NCI-H1694 treated with DMSO at 0.1 percent for 48 hours (cell line): ENCODE data around the gene UBAP2.
"Not testable (repeated sequence)": the region's sequence is repeated elsewhere in the genome, so short reads cannot be mapped to it uniquely, and the experiment has no call there.

Experiments used
- DNase-seq: peaks from one replicate; lab custom pipeline; 2025; lab: John Stamatoyannopoulos, UW

The UBAP2 gene

GRCh38 chr9:33964086-33964768 lies 84.5 kb downstream of the UBAP2 start:
- DNase-seq, result no peak

DNA sequence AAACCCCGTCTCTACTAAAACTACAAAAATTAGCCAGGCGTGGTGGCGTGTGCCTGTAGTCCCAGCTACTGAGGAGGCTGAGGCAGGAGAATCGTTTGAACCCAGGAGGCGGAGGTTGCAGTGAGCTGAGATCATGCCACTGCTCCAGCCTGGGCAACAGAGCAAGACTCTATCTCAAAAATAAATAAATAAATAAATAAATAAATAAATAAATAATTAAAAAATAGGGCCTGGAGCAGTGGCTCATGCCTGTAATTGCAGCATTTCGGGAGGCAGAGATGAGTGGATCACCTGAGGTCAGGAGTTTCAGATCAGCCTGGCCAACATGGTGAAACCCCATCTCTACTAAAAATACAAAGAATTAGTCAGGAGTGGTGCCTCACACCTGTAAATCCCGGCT lies 86.2 kb downstream of the UBAP2 start:
- not testable (repeated sequence) for DNase-seq

GRCh38 chr9:33959725-33960124 lies 89.0 kb downstream of the UBAP2 start:
- no peak for DNase-seq

DNA sequence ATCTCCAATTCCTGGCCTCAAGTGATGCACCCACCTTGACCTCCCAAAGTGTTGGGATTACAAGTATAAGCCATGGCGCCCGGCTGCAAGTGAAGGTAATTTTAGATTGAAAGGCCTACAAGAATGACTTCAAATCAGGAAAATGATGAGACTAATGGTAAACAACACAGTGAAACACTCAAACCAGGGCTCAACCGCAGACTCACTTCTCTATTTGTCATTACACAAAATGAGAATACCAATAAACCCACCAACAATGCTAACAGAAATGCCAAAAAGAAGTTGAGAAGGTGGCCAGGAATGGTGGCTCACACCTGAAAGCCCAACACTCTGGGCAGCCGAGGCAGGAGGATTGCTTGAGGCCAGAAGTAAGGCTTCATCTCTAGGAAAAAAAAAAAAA lies 92.1 kb downstream of the UBAP2 start:
- no peak for DNase-seq

GRCh38 chr9:33952066-33952465 lies 96.6 kb downstream of the UBAP2 start:
- no peak for DNase-seq

DNA sequence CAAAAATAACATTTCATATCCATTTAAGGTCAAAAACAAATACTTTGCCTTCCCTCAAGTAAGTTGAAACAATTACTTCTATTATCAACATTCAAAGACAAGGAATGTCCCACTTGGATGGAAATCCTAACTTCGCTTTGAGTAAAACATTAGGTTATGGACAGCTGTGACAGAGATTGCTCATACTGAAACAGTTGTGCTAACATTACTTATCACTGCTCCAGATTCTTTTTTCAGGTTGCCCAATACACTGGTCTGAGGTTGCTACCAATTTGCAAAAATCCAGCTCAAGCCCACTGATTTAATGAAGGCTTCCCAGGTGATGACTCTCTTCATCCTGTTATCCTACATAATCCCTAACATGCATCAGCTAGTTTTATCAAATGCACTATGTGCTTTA lies 98.3 kb downstream of the UBAP2 start:
- no peak for DNase-seq

DNA sequence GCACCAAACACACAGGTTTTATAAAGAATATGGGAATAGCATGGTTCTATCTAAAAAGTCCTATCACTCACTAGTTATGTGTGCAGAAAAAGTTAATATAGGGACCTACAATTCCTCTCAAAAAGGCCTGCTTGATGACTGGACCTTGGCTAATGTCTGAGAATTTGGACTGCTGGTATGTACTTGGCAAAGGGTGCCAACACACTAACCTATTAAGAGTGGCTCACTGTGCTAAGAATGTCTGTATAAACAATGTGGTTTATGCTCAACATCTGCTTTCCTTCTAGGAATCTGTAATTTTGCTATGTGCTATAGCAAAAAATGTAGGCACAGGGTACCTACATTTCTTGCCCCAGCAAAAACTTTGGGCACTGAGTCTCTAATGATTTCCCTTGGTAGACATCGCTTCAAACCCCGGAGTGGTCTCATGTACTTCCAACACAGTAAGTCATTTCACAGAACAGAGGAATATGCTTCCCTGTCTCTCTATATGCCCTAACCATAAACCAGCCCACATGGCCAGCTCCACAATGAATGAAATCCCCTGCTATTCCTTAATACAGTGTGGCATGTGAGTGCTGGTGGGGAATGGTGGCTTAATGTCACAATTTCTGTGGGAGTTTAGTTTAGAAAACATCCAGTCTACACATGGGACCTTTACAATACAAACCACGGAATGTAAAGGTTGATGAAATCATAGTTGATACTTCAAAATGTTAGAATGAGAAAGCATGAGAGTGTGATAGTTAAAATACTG lies 101.7 kb downstream of the UBAP2 start:
- DNase-seq, result no peak

DNA sequence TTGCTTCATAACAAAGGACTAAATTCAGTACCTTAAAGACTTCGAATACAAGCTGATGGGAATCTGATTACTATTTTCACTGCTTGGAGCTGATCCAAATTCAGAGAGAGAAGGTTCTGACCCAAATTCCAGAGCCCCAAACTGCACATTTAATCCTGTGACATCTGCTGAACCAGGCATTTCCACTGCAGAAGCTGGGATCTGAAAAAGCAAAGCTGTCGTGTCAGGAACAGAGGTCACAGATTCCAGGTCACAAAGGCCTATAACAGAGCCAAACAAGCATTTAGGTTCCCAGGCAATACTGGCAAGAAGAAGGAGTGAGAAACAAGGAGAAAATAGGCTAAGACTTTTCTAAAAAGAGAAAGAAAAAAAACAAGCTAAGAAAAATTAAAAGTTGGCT lies 105.3 kb downstream of the UBAP2 start:
- DNase-seq, result no peak

- no peak for DNase-seq
These were observed 106.1 kb downstream of the UBAP2 start for GRCh38 chr9:33942471-33943083.

DNA sequence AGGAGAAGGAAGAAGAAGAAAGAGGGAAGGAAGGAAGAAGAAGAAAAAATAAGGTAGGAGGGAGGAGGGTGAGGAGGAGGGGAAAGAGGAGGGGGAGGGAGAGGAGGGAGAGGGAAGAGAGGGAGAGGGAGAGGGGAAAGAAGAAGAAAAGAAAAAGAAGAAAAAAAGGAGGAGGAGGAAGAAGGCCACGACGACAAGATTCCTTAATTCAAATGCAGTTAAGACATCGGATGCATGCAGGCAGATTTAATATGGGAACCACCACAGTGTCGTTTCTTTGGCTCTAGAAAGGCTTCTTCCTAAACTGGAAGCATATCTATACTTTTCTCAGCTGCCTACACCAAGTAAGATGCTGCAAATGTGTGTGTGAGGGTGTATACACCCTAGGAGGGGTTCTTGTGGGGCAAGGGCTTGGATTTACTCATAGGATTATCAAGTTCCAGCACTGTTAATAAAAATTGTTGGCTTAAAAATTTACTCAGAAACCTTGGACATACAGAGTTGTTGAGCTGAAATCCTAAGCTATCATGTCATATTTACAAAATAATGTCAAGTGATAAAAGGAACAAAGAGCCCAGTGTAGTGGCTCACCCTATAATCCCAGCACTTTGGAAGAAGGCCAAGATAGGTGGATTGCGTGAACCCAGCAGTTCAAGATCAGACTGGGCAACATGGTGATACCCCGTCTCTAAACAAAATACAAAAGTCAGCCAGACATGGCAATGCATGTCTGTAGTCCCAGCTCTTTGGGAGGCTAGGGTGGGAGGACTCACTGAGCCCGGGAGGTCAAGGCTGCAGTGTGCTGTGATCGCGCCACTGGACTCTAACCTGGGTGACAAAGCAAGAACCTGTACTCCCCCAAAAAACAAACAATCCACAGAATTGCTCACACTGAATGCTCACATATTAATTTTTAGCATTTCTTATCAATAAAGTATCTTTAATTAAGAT lies 108.5 kb downstream of the UBAP2 start:
- no peak for DNase-seq

DNA sequence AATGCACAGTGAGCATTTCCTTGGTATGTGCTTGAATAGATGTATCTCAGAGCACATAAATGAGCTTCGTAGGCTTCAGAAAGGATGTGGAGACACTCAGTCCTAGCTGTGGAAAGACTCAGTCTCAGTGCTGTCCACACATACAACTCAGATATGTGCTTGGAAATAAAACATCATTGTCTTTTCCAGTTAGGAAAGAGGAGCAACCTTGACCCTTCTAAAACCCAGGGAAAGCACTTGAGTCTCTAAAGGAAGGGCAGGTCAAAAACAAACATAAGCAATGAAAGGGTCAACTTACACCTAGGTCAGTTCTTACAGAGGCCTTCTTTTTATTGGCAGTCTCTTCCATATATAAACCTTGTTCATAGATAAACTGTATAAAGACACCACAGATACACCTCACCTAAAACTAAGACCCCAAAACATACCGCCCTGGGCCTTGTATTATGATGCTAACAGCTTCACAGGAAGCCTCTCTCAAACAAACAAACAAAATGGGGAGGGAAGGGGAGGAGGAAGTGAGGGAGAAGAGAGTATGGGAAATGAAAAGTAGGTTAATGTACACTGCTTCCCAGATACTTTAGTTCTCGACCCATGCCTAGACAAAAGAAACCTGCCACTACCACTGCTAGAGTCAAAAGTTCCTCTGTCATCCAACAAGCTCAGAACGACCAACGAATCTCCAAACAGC lies 114.4 kb downstream of the UBAP2 start:
- no peak for DNase-seq

- no peak for DNase-seq
These were observed 116.4 kb downstream of the UBAP2 start for GRCh38 chr9:33932078-33932807.

- DNase-seq, result no peak
These were observed 117.4 kb downstream of the UBAP2 start for GRCh38 chr9:33931326-33931725.

GRCh38 chr9:33927694-33928093 lies 121.0 kb downstream of the UBAP2 start:
- no peak for DNase-seq

- no peak for DNase-seq
These were observed 121.8 kb downstream of the UBAP2 start for GRCh38 chr9:33926746-33927485.

- peak; percentile 63 for DNase-seq
These were observed 123.5 kb downstream of the UBAP2 start for GRCh38 chr9:33924978-33925797.

GRCh38 chr9:33923998-33924701 lies 124.5 kb downstream of the UBAP2 start:
- no peak for DNase-seq

DNA sequence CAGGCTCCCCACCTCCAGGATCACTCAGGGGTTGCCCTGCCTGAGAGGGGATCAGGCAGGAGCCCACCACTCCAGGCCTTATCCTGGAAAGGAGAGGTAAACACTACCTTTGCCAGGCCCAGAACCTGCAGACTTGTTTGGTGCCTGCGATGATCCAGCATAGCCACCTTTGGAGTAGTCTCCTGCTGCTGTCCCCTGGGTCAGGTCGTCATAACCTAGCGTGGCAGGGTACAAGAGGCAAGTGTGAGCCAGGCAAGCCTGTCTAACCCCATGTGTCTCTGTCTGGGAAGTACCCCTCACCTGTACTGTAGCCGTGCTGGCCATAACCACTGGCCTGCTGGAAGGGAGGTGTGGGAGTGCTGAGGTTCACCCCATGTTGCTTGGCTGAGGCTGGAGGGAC lies 125.6 kb downstream of the UBAP2 start:
- DNase-seq, result no peak
